A549 (cell line): Measurements from ENCODE around the gene CTU1. TPM values are rescaled to one million over a fixed set of nuclear protein-coding genes. Genes with fewer than 3 reads are reported as not detected.

Source experiments
- ATAC-seq, 2 experiments: fragments of 200-7000 bp in 1 of 2; fragments of >200 bp in 1 of 2; cut with Nextera tagmentation in 1 of 2; cut with Tn5 transposase in 1 of 2; 3 replicates each; pipeline versions ENCODE4 v1.8.0 to v1.9.1; 2018 to 2020; ENCODE audit warnings: mild to moderate bottlenecking in 1 of 2, moderate library complexity in 1 of 2
- CTCF ChIA-PET: fragments of 300-600 bp; sonication (Branson Sonifier 250); formaldehyde crosslinking; extraction: SDS; loops from one replicate; lab custom pipeline; 2021; ENCODE audit warnings: antibody characterized with exemption, inconsistent platforms; lab: Yijun Ruan, JAX
- POLR2A ChIA-PET: fragments of 350-600 bp; formaldehyde crosslinking; extraction: SDS; loops from one replicate; lab custom pipeline; 2021; ENCODE audit warnings: antibody characterized with exemption, inconsistent platforms; lab: Yijun Ruan, JAX
- DNase-seq, 2 experiments: peaks; one replicate each; pipeline versions ENCODE4 v3.0.0 to v3.0.0-alpha.2; 2011 to 2016; ENCODE audit warnings: low read depth in 1 of 2, low spot score in 1 of 2
- FAIRE-seq: peaks from 2 replicates; lab custom pipeline; 2011; peaks lifted over from hg19 to GRCh38; lab: Jason Lieb, UNC
- H3K27ac ChIP-seq, 2 experiments: fragments of >200 bp; sonication (Bioruptor Twin); formaldehyde crosslinking; 3 replicates each; pipeline ENCODE4 v1.5.1; 2016 to 2017
- H3K4me1 ChIP-seq: fragments of >200 bp; sonication (Bioruptor Twin); formaldehyde crosslinking; 3 replicates; pipeline ENCODE4 v1.6.1; 2016
- H3K4me2 ChIP-seq: fragments of >200 bp; sonication (Bioruptor Twin); formaldehyde crosslinking; 3 replicates; pipeline ENCODE4 v1.6.1; 2016
- H3K4me3 ChIP-seq: fragments of >200 bp; sonication (Bioruptor Twin); formaldehyde crosslinking; 3 replicates; pipeline ENCODE4 v1.5.1; 2016
- H3K9me3 ChIP-seq: fragments of >200 bp; sonication (Bioruptor Twin); formaldehyde crosslinking; 3 replicates; pipeline ENCODE4 v1.6.1; 2016
- CBX2 ChIP-seq: fragments of 200-600 bp; sonication (generic); IDR thresholded peaks from 2 replicates; pipeline ENCODE4 v1.6.1; 2016; ENCODE audit warnings: low read depth, mild to moderate bottlenecking, borderline replicate concordance
- CBX8 ChIP-seq: fragments of 200-600 bp; sonication (generic); IDR thresholded peaks from 2 replicates; pipeline ENCODE4 v1.6.1; 2016
- EP300 ChIP-seq, 2 experiments: fragments of >200 bp; sonication (Bioruptor Twin); formaldehyde crosslinking; IDR thresholded peaks; 2 replicates in 1 of 2; 3 replicates in 1 of 2; pipeline ENCODE4 v1.6.1; 2016 to 2017
- FOSB ChIP-seq: fragments of 250-450 bp; sonication (Bioruptor Pico); IDR thresholded peaks from 2 replicates; pipeline ENCODE4 v1.5.0; 2020; ENCODE audit warnings: mild to moderate bottlenecking, moderate library complexity
- HOXB5 ChIP-seq: fragments of 250-450 bp; sonication (Bioruptor Pico); IDR thresholded peaks from 2 replicates; pipeline ENCODE4 v1.5.0; 2020; ENCODE audit warnings: mild to moderate bottlenecking, moderate library complexity
- JUN ChIP-seq, 2 experiments: fragments of >200 bp; sonication (Bioruptor Twin); formaldehyde crosslinking; IDR thresholded peaks; 2 replicates in 1 of 2; 3 replicates in 1 of 2; pipeline ENCODE4 v1.6.1; 2016 to 2017
- KDM1A ChIP-seq: fragments of 200-600 bp; sonication (generic); IDR thresholded peaks from 2 replicates; pipeline ENCODE4 v1.6.1; 2016; ENCODE audit warnings: low read depth, mild to moderate bottlenecking
- NFE2L2 ChIP-seq: fragments of 150-350 bp; conservative IDR thresholded peaks from 2 replicates; pipeline ENCODE4 v1.6.1; 2014; ENCODE audit warnings: low read length
- NPAS2 ChIP-seq: fragments of 250-450 bp; sonication (Bioruptor Pico); IDR thresholded peaks from 2 replicates; pipeline ENCODE4 v1.8.0; 2022; ENCODE audit warnings: mild to moderate bottlenecking, moderate library complexity, borderline replicate concordance
- NR3C1 ChIP-seq: fragments of >200 bp; sonication (Bioruptor Twin); formaldehyde crosslinking; IDR thresholded peaks from 3 replicates; pipeline ENCODE4 v1.6.1; 2017
- POLR2A ChIP-seq: IDR thresholded peaks from 2 replicates; pipeline ENCODE4 v1.6.1; 2012; ENCODE audit warnings: mild to moderate bottlenecking, low read length
- POLR2AphosphoS2 ChIP-seq: conservative IDR thresholded peaks from 2 replicates; pipeline ENCODE4 v1.6.1; 2012; ENCODE audit warnings: low read length, improper control_type of control experiment, inconsistent platforms
- RAD21 ChIP-seq, 2 experiments: fragments of >200 bp in 1 of 2; sonication (Bioruptor Twin) in 1 of 2; formaldehyde crosslinking in 1 of 2; IDR thresholded peaks in 1 of 2; conservative IDR thresholded peaks in 1 of 2; 2 replicates in 1 of 2; 3 replicates in 1 of 2; pipeline ENCODE4 v1.6.1; 2012 to 2018; ENCODE audit warnings: inconsistent platforms in 1 of 2
- SMC3 ChIP-seq: fragments of >200 bp; sonication (Bioruptor Twin); formaldehyde crosslinking; IDR thresholded peaks from 3 replicates; pipeline ENCODE4 v1.6.1; 2018; ENCODE audit warnings: inconsistent platforms
- SREBF2 ChIP-seq: fragments of 450-650 bp; IDR thresholded peaks from 2 replicates; pipeline ENCODE4 v1.6.1; 2014; ENCODE audit warnings: mild to moderate bottlenecking, moderate library complexity
- TP53 ChIP-seq: fragments of 250-450 bp; sonication (Bioruptor Pico); IDR thresholded peaks from 2 replicates; pipeline ENCODE4 v1.5.0; 2021; ENCODE audit warnings: mild to moderate bottlenecking, moderate library complexity
- ZFP36 ChIP-seq: fragments of 450-650 bp; IDR thresholded peaks from 2 replicates; pipeline ENCODE4 v1.6.1; 2014; ENCODE audit warnings: borderline replicate concordance; ENCODE audit not compliant: partially characterized antibody
- WGBS: methylation state at CpG from one replicate; pipeline ENCODE4 v1.1.6; 2017; ENCODE audit errors: missing lambda C conversion rate; 5-methylcytosine and 5-hydroxymethylcytosine counted together
- polyA plus RNA-seq, 4 experiments: library from polyadenylated mRNA; depleted of rRNA in 3 of 4; stranded (reverse); fragments of >200 nt; fragmentation: RNase III in 1 of 4; extraction: RNeasy Plus Mini Kit Qiagen cat#74134 plus additional on column Dnase treatment in 1 of 4; gene quantifications; 2 replicates in 3 of 4; 3 replicates in 1 of 4; pipeline ENCODE4 v1.2.3, GENCODE V29; 2011 to 2017
- TF ChIP-seq, protein P1 (sequence below): IDR thresholded peaks from 2 replicates; pipeline ENCODE4 v1.6.1; 2012; ENCODE audit warnings: low read depth, borderline replicate concordance
- TF ChIP-seq, protein P2 (sequence below): fragments of >200 bp; sonication (Bioruptor Twin); formaldehyde crosslinking; IDR thresholded peaks from 3 replicates; pipeline ENCODE4 v1.6.1; 2016
- TF ChIP-seq, protein P3 (sequence below): IDR thresholded peaks from 2 replicates; pipeline ENCODE4 v1.6.1; 2012
- TF ChIP-seq, protein P4 (sequence below): fragments of 250-450 bp; sonication (Bioruptor Pico); IDR thresholded peaks from 2 replicates; pipeline ENCODE4 v1.5.0; 2020; ENCODE audit warnings: low read depth, mild to moderate bottlenecking, moderate library complexity
- TF ChIP-seq, protein P5 (sequence below): fragments of >200 bp; sonication (Bioruptor Twin); formaldehyde crosslinking; IDR thresholded peaks from 3 replicates; pipeline ENCODE4 v1.5.1; 2016
- TF ChIP-seq, protein P6 (sequence below): fragments of 450-650 bp; IDR thresholded peaks from 2 replicates; pipeline ENCODE4 v1.6.1; 2014; ENCODE audit warnings: antibody characterized with exemption
- TF ChIP-seq, protein P7 (sequence below): fragments of >200 bp; sonication (Bioruptor Twin); formaldehyde crosslinking; IDR thresholded peaks from 2 replicates; pipeline ENCODE4 v1.6.1; 2016

The CTU1 gene
- polyA plus RNA-seq, 2 of the 4 experiments (the other 2 are of a cell fraction): 4.5 to 7.4 TPM

DNA sequence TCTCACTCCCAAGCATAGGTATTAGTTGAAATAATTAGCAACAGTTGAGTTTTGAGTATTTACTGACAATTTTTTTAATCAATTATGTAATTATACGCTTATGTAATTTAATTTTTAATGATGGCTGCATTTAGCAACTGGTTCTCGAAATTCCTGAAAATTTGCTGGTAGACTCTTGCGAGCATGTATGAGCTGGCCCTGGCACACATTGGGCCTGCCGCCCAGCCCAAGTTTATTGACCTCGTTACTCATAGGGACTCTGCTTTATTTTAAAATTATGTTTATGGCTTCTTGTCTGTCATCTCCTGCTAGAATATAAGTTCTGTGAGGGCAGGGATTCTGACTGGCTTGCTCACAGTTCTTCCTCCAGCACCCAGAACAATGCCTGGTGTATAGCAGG lies 32.2 kb downstream of the CTU1 start:
- Histone ChIP-seq H3K4me2 (no peak overlapping the region), H3K9me3 (peaks cover 23% of the 10 kb centered on the region), H3K4me3 (no peak overlapping the region), H3K27ac (no peak overlapping the region), H3K4me1 (no peaks in the 10 kb centered on the region)
- ChIA-PET POLR2A (no interaction called here), CTCF (interaction anchor here (1.1 kb wide), 1 partner anchor 183 kb away, joined by 3 read pairs; no protein-coding TSS in a partner anchor)
- 25% methylated on average over 5 of the region's 5 CpGs for WGBS
- TF ChIP-seq, protein P1, sequence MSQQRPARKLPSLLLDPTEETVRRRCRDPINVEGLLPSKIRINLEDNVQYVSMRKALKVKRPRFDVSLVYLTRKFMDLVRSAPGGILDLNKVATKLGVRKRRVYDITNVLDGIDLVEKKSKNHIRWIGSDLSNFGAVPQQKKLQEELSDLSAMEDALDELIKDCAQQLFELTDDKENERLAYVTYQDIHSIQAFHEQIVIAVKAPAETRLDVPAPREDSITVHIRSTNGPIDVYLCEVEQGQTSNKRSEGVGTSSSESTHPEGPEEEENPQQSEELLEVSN: no peak
- TF ChIP-seq SREBF2: no peak
- no peak for TF ChIP-seq SMC3
- TF ChIP-seq TP53 (CRISPR knock-in tag): no peak
- TF ChIP-seq CBX2: no peak
- TF ChIP-seq POLR2A: no peak
- TF ChIP-seq, protein P2, sequence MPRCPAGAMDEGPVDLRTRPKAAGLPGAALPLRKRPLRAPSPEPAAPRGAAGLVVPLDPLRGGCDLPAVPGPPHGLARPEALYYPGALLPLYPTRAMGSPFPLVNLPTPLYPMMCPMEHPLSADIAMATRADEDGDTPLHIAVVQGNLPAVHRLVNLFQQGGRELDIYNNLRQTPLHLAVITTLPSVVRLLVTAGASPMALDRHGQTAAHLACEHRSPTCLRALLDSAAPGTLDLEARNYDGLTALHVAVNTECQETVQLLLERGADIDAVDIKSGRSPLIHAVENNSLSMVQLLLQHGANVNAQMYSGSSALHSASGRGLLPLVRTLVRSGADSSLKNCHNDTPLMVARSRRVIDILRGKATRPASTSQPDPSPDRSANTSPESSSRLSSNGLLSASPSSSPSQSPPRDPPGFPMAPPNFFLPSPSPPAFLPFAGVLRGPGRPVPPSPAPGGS: no peak
- no peak for TF ChIP-seq RAD21 (conservative IDR thresholded peaks at IDR 0.05 in 1 of 2, IDR thresholded peaks at IDR 0.05 in 1 of 2)
- TF ChIP-seq, protein P3, sequence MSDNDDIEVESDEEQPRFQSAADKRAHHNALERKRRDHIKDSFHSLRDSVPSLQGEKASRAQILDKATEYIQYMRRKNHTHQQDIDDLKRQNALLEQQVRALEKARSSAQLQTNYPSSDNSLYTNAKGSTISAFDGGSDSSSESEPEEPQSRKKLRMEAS: no peak
- FAIRE-seq (no peak), ATAC-seq (no peak), DNase-seq (no peak)

DNA sequence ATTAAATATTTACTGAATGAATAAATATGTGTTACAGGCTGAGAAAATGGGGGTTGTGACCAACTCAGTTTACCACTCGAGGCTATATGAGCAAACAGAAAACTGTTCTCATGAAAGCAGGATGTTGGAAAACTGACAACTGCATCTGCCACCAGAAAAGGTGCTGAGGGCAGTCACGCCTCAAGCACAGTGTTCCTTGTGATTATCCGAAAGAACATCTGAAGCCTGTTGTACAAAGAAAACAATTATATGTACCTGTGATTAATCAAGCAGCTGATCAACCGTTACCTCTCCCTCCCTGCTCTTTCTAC lies 37.2 kb downstream of the CTU1 start:
- H3K4me2 ChIP-seq: no peak overlapping the region
- ChIA-PET CTCF (interaction anchor here (1.3 kb wide), 1 partner anchor 24 kb away, joined by 4 read pairs; no protein-coding TSS in a partner anchor), POLR2A (no interaction called here)
- H3K9me3 ChIP-seq: peaks cover 23% of the 10 kb centered on the region
- WGBS: 15% methylated on average over 4 of the region's 4 CpGs
- no peak for ATAC-seq
- TF ChIP-seq NPAS2 (CRISPR knock-in tag) (no peak), EP300 (IDR thresholded peaks at IDR 0.05) (no peak), RAD21 (conservative IDR thresholded peaks at IDR 0.05 in 1 of 2, IDR thresholded peaks at IDR 0.05 in 1 of 2) (no peak), HOXB5 (CRISPR knock-in tag) (no peak), JUN (IDR thresholded peaks at IDR 0.05) (no peak), CBX8 (no peak), NR3C1 (no peak), POLR2AphosphoS2 (no peak), KDM1A (no peak), FOSB (CRISPR knock-in tag) (no peak), ZFP36 (no peak), NFE2L2 (no peak)
- TF ChIP-seq, protein P4, sequence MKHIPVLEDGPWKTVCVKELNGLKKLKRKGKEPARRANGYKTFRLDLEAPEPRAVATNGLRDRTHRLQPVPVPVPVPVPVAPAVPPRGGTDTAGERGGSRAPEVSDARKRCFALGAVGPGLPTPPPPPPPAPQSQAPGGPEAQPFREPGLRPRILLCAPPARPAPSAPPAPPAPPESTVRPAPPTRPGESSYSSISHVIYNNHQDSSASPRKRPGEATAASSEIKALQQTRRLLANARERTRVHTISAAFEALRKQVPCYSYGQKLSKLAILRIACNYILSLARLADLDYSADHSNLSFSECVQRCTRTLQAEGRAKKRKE: no peak
- TF ChIP-seq, protein P5, sequence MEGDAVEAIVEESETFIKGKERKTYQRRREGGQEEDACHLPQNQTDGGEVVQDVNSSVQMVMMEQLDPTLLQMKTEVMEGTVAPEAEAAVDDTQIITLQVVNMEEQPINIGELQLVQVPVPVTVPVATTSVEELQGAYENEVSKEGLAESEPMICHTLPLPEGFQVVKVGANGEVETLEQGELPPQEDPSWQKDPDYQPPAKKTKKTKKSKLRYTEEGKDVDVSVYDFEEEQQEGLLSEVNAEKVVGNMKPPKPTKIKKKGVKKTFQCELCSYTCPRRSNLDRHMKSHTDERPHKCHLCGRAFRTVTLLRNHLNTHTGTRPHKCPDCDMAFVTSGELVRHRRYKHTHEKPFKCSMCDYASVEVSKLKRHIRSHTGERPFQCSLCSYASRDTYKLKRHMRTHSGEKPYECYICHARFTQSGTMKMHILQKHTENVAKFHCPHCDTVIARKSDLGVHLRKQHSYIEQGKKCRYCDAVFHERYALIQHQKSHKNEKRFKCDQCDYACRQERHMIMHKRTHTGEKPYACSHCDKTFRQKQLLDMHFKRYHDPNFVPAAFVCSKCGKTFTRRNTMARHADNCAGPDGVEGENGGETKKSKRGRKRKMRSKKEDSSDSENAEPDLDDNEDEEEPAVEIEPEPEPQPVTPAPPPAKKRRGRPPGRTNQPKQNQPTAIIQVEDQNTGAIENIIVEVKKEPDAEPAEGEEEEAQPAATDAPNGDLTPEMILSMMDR: no peak
- TF ChIP-seq, protein P6, sequence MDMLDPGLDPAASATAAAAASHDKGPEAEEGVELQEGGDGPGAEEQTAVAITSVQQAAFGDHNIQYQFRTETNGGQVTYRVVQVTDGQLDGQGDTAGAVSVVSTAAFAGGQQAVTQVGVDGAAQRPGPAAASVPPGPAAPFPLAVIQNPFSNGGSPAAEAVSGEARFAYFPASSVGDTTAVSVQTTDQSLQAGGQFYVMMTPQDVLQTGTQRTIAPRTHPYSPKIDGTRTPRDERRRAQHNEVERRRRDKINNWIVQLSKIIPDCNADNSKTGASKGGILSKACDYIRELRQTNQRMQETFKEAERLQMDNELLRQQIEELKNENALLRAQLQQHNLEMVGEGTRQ: no peak
- TF ChIP-seq, protein P7, sequence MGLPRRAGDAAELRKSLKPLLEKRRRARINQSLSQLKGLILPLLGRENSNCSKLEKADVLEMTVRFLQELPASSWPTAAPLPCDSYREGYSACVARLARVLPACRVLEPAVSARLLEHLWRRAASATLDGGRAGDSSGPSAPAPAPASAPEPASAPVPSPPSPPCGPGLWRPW: no peak
- TF ChIP-seq, all 56 proteins: peak for 0
- no peaks in the 10 kb centered on the region for H3K4me1 ChIP-seq
- no peak overlapping the region for H3K4me3 ChIP-seq
- no peak for FAIRE-seq
- DNase-seq: no peak
- no peak overlapping the region for H3K27ac ChIP-seq
